ENCODE results near the gene FAM3A.

The FAM3A gene

DNA sequence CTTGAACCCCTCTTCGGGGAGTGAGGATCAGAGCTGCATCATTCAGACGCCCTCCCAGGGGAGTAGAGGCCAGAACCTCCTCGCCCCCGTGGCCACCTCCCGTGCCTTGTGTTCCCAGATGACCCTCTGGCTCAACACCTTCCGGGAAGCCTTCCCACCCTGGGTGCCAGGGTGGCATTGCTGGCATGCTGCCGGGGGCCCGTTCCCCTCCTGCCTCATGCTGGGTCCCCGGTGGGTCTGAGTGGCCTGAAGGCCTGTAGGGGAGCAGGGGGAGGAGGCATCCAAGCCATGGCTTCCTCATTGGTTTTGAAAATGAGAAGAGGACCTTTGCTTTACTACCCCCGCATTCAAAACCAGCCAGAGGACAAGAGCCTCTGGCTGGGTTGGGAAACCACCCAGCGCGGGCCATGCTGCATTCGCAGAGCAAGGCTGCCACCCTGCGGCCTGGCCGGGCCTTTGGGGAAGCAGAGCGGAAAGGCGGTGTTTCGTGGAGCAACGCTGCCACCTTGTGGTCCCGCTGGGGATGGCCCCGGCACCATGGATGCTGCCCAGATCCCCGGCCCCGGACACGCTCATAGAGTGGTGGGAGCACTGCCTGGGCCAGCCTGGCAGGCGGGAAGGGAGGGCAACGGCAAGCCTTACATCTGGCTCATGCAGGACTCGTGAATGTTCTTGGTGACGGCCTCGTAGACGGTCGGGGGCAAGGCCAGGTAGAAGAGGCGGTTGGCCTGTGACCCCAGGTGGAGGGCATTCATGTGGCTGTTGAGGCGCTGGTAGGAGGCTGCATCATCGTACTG is 18.7 kb upstream of the FAM3A start:
- peak; percentile 57 for DNase-seq

DNA sequence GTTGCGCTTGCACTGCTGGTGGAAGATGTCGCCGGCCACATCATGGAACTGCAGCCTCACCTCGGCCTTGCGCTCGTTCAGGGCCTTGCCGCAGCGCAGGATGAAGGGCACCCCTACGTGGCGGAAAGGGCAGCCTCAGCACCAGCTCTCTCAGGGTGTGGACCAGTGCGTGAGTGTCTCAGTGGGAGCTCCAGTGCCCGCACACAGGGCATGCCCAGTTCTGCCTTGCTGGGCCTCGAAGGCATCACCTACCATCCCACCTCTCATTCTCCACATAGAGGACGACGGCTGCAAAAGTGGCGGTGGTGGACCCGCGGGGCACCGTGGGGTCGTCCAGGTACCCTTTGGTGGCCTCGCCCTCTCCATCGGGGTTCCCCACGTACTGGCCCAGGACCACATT is 16.7 kb upstream of the FAM3A start:
- DNase-seq, result no peak

DNA sequence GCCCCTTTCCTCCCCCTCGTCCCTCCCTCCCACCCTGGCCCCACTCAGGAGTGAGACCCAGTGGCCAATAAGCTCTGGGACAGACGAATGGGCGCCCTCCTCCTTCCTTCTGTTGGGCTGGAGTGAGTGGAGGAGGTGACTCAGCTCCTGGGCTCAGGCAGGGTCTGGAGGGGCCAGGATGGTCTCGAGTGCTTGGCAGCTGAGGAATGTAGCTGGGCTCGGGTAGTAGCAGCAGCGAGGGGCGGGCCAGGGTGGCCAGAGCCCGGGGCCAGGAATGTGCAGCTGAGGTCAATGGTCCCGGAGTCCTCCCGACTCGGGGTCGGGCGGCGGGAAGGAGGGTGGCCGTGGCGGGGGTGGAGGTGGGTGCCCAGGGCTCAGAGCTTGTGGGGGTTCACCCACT is 15.6 kb upstream of the FAM3A start:
- DNase-seq, result no peak

DNA sequence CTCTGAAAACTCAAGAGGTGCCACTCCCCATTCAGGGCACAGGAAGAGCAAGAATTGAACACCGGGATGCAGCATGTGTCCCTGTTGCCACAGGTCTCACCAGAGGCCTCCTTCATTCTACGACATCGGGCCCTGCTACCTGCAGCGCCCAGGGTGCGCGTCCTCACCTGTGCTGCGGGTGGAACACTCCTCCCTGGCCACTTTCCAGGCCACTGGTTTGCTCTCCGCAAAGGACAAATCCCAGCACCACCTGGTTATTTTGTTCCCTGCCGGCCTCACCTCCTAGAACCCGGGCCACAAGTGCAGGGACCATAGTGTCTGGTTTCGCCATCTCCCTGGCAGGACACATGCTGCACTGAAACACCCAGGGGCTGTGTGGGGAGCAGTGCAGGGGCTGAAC is 14.3 kb upstream of the FAM3A start:
- no peak for DNase-seq

DNA sequence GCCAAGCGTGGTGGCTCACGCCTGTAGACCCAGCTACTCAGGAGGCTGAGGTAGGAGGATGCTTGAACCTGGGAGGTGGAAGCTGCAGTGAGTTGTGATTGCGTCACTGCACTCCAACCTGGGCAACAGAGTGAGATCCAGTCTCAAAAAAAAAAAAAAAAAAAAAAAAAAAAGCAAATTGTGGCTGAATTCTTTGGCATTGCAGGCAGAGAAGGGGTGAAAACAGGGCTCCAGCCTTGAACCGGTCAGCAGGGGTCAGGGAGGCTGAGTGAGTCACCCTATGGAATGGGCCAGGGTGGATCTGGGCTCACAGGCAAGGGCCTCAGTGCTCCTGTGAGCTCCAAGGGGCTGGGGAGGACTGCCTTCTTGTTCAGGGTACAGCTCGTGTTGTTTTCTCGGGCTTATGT is 13.2 kb upstream of the FAM3A start:
- no peak for DNase-seq

DNA sequence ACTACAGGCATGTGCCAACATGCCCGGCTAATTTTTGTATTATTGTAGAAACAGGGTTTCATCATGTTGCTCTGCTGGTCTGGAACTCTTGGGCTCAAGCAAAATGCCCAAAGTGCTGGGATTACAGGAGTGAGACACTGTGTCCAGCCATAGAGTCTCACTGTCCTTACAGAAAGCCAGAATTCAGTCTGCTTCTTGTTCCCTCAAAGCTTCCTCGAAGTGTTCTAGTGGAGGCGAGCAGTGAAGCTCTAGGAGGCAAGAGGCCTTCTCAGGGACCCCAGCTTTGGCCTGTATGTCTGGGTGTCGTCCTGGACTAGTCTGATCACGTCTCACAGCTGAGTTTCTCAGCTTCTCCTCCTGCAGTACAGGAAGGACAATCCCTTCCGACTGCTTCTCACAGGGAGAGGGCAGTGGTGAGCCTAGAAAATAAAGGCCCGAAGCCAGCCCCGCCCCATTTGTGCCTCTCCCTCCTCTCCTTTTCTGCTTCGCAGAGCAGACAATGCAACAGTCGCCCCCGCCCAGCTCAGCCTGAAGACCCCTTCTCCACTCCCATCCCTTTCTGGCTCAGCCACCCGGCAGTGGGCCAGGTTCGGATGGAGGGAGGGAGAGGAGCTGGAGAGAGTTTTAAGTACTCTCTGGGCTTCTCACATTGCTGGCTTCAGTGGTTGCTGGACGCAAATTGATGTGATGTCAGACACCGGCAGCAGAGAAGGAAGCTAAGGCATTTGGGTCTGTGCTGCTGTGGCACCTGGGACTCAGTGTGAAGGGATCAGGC is 11.1 kb upstream of the FAM3A start:
- peak; percentile 63 for DNase-seq

DNA sequence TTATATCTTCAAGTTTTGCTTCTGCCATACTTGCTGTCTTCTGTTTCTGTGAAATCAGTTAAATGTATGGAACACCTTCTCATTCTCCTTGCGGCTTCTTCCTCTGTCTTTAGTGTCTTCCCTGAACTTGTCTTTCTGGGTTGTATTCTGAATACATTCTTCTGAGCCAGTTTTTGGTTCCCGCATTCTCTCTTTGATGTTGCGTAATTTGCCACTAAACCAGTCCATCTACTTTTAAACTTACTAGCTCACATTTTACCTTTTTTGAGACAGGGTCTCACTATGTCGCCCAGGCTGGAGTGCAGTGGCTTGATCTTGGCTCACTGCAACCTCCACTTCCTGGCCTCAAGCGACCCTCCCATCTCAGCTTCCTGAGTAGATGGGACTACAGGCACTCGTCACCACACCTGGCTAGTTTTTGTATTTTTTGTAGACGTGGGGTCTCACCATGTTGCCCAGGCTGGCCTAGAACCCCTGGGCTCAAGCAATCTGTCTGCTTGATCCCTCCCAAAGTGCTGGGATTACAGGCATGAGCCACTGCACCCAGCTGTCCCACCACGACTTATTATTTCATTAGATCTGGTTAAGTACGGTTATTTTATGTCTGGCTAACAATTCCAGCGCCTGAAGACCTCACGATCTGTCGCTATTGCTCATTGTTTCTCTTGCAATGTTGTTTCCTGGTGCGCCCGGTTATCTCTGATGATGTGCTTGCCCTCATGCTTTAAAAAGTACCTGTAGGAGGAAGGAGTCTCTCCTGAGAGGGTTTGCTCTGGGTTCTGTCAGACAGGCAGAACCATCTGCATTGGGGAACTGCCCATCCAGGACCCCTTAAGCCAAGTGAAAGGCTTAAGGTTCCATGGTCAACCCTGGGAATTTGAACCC is 9.8 kb upstream of the FAM3A start:
- DNase-seq, result no peak

DNA sequence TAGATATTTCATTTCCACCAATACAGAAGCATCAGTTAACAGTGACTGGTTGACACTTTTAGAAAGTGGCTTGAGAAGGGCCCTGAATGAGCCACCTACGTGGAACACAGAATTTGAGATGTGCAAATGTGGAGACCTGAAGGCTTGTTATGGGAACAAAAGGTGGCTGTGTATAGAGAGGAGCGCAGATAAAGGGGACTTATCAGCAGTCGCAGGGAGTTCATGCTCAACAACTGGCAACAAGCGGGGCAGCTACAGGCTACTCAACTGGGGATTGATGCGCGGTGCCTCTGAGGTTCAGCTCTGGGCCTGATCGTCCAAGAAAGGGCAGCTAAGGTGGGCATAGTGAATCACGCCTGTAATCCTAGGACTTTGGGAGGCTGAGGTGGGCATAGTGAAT is 3.4 kb upstream of the FAM3A start:
- no peak for DNase-seq

DNA sequence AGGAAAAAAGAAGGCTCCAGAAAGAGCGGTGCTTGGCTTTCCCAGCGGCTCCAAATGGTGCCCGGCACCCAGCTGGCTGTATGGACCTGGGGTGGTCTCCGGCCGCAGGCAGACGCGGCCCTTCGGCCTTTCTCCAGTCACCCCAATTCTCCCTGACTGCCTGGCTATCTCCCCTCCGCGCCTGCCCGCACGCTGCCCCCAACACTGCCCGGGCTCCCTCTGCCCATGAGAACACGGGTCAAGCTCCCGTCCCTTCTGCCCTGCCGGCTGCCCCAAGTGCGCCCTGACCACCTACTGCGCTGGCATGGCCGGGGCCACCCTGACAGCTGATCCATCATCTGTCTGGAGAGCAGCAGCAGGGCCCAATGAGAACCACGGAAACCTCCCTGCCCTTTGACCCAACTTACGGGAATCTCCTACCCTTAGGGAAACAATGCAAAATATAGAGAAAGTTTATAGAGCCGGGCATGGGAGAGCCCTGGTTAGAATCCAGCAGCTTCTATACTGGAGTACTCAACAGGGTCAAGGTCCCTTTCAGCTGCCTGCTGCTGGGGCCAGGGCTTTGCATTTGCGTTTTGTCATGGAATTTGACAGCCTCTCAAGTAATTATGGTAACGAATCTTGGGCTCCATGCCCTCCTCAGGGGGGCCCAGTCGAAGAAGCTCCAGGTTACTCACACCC is 1.2 kb upstream of the FAM3A start:
- DNase-seq, result no peak

DNA sequence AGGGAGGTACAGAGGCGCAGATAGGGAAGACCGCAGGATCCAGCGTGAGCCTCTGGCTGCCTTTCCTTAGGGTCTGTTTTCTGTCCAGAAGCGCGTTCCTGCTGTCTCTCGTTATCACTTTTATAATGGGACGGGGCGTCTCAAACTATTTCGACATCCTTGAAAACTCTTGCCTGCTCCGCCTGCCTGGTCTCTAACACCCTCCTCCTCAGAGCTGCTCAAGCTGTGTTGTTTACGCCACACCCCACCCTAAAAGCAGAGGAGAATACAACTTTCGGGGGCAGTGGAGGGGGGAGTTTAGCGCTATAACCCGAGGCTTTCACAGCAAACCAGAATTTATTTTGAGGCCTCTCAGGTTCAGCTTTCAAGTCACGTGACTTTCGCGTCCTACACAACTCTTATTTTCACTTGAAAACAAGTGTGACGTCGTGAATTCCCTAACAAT is 646 bp upstream of the FAM3A start:
- DNase-seq, result no peak

DNA sequence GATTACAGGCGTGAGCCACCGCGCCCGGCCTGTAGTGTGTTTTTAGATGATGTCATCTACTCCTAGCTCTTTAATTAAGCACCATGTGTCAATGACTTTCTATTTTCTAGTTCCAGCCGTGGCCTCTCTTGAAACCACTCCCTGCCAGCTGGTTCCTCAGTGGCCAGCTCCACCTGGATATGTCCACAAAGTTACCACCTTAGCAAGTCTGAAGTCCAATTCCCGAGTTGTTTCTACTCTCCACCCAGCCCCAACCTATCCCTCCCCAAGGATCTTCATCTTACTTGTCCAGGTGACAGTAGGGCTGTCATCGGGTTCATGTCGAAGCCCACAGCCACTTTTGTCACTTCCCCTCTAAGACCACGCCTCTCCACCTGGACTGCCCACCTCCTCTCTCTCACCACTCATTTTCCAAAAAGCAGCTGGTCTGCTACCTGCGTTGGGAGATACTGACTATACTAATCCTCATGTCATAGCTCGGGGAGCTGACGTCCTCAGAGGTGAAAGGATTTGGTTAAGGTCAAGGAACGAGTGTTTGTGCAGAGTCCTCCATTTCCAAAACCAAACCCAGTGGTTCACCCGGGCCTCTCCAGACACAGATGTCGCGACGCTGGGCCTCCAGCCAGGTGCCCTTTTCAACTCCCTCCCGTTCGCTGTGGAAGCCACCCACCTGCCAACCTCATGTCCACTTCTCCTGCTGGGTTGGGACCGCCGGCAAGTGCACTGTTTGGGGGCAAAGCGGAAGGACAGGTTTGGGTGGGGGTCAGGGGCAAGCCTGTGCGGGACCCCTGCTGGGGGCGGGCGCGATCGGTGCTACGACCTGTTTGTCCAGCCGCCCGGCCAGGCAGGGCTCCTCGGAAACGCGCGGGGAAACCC is 704 bp downstream of the FAM3A start:
- DNase-seq, result peak; percentile 42

DNA sequence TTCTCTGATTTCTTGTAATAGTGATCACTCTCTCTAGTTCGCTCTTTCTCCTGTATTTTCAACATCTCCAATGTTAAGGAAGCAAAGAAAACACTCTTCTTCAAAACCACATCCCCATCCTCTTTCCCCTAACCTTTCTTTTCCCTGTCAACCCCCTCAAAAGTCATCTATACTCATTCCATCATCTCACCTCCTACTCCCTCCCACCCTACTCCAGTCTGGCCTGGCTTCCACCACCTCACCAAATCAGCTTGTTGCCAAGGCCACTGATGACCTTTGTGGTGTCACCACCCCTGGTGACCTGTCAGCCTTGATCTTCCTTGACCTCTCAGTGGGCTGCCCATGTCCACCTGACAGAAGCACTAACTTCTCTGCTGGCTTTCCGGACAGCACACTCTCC is 2.3 kb downstream of the FAM3A start:
- no peak for DNase-seq

DNA sequence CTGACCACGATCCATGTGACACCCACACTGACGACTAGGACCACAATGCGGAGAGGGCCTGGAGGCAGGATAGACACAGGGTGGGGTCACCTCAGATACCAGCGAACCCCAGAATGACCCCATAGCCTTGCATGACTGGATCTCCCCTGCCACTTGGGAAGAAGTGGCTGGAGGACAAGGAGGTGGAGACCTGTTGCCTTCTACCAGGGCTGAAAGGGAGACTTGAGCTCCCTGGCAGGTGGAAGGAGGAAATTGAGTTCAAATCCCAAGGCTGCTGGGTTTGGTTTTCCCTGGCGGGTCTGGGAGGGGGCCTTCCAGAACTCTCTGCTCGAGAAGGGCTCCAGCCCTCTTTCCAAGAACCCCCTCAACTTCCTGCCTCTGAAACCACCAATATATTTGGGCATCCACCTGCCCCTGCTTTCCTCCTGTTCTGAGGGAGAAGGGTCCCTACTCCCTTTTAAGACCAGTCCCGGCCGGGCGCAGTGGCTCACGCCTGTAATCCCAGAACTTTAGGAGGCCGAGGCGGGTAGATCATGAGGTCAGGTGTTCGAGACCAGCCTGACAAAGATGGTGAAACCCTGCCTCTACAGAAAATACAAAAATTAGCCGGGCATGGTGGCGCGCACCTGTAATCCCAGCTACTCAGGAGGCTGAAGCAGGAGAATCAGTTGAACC is 3.0 kb downstream of the FAM3A start:
- no peak for DNase-seq

DNA sequence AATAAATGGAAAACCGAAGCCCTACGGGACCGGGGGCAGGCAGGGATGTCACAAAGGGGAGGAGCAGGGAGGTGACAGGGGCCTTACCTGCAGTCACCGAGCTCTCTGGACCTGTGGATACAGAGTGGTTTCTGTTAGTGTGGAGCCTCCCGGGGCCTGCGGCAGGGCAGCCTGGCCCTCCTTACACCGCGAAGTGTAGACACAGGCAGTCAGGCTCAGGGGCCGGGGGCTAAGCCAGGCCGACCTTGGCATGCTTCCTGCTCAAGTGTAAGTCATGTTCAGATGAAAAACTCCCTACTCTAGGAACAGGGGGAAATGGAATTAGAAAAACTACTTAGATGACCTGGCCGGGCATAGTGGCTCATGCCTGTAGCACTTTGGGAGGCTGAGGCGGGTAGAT is 4.3 kb downstream of the FAM3A start:
- no peak for DNase-seq

DNA sequence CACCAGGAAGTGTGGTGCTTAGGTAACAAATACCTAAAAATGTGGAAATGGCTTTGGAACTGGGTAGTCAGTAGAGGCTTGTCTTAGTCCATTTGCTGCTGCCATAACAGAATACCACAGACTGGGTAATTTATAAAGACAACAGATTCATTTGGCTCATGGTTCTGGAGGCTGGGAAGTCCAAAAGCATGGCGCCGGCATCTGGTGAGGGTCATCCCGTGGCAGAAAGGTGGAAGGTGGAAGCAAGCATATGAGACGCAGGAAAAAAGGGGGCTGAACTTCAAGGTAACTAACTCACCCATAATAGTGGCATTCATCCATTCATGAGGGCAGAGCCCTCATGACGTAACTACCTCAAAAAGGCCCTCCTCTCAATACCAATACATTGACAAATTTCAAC is 6.6 kb downstream of the FAM3A start:
- DNase-seq, result no peak

DNA sequence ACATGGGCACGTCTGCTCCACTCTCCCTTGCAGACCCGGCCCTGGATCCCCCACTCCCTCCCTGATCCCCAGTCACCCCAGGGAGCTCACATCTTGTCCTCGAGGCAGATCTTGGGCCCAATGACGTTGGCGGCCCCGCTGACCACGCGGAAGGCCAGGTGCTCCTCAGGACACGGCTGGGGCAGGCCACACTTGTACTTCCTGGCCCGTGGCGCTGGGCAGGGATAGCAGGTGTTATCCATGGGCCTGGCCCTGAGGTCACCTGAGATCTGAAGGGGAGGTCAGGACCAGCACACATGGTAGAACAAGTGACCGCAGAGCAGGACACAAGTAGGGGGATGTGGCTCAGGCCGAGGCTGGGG is 7.7 kb downstream of the FAM3A start:
- no peak for DNase-seq

DNA sequence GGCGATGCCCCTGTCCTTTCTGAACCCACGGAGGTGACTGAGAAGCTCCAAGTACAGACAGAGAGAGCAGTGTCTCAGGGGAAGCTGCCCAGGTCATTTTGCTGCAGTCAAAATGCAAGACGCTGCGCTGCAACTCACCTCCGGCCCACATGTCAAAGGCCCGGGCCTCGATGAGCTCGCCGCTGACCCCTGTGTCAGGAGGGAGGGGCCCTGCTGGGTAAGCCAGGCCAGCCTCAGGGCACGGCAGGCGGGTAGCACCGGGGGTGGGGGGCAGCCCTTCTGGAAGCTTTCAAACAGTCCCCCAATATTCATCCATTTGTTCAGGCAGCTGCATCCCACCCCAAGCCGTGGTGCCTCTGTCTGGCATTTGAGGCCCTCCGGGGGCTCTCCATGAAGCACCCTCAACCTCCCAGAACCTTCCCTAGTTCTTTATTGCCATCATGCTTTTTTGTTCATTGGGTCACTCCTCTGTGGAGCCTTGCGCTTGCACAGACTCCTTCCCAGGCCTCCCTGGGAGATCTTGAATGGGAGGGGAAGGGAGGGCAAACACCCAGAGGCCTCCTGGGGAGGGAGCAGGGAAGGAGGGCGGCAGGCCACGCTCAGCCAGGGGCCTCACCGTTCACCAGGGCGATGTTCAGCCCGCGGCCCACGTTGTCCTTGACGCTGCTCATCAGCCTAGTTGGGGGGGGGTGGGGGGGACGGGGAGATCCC is 8.2 kb downstream of the FAM3A start:
- DNase-seq, result no peak

DNA sequence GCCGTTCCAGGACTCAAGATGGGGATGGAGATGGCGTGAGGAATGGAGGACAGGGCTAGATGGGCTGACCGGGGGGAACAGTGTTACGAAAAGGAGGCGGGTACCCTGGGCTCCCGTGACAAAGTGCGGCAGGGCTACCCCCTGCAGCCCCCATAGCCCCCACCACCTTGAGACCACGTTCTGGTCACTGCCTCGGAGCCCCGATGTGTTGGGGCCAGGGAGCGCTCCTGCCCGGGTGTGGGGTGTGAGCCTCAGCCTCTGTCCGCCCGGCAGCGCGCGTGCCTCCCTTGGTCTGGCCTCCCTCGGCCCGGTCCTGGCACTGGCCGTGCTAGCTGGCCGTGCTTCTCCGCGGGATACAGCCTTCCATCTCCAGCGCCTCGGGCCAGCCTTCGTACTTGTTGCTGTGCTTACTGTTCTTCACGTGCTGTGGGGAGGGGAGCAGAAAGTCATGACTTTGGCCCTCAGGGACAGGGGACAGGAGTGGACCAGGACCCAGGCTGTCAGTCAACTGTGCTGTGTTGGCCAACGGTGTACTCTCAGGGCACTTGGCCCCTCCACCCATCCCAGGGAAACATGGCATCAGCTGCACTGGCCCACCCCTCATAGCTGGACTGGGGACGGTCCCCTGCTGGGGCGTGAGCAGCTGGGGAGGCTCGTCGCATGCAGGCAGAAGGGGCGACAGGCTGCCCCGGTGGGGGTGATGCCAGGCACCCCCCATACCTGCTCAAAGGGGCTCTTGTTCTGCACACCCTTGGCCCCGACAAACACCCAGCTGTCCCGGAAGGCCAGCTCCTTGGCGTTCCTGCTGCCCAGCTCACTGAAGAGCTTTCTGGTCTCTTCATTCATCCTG is 9.3 kb downstream of the FAM3A start:
- DNase-seq, result no peak

DNA sequence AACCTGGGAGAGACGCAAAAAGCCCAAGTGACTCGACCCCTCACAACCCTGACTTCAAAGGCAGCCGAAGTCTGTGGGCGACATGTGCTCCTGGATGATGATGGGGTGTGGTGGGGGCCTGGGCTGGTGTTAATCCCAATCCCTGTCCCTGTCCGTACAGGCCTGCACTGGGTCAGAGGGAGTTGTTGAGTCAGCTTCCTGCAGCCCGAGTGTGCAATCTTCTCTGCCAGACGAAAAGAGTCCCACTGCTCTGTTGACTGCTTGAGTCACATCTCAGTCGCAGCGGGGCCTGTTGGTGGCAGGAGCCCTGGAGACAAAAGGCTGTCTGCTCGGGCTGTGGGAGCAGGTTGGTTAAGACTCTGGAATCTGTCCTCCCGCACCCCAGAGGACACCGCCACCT is 10.3 kb downstream of the FAM3A start:
- DNase-seq, result no peak

DNA sequence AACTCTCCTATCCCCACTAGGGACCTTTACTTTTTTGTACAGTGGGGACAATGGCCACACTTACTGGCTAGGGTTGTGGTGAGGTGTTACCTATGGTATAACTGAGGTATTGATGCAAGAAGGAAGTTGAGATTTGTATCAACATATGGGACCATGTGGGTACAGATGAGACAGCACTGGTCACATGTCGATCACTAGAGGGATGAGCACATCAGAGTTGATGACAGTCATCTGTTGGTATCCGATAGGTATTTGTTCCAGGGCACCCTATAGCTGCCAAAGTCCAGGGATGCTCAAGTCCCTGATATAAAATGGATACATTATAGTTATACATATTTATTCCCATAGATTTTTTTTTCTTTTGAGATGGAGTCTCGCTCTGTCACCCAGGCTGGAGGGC is 13.0 kb downstream of the FAM3A start:
- no peak for DNase-seq

Measured in NCI-H510A treated with DMSO at 0.1 percent for 48 hours (cell line).